CD4-positive, alpha-beta T cell (primary cell): Measurements from ENCODE around the gene CACNA2D3. TPM values are rescaled to one million over a fixed set of nuclear protein-coding genes. Genes with fewer than 3 reads are reported as not detected.

Experiments
- ATAC-seq: fragments of 200-7000 bp; cut with Tn5 transposase; one replicate; pipeline ENCODE4 v1.10.0; 2022; ENCODE audit warnings: mild to moderate bottlenecking; ENCODE audit not compliant: poor library complexity
- CTCF ChIA-PET: fragments of 350-600 bp; sonication (Branson Sonifier 250); formaldehyde crosslinking; loops from one replicate; lab custom pipeline; 2021; ENCODE audit warnings: antibody characterized with exemption, inconsistent platforms; lab: Charles Lee
- POLR2A ChIA-PET: fragments of 350-600 bp; sonication (Branson Sonifier 250); formaldehyde crosslinking; loops from one replicate; lab custom pipeline; 2021; ENCODE audit warnings: antibody characterized with exemption, inconsistent platforms; lab: Charles Lee
- DNase-seq, 14 experiments: peaks; one replicate each; pipeline ENCODE4 v3.0.0-alpha.2; 2013 to 2020; ENCODE audit warnings: mixed read lengths in 2 of 14
- H3K27ac ChIP-seq, 2 donors: one replicate each; pipeline versions ENCODE4 v1.5.1 to v1.7.0; 2013; ENCODE audit warnings: low read length in 2 of 2, low read depth in 1 of 2, mild to moderate bottlenecking in 1 of 2
- H3K27me3 ChIP-seq, 2 experiments: 1 replicate in 1 of 2; 2 replicates in 1 of 2; pipeline versions ENCODE4 v1.6.1 to v1.7.0; 2013; ENCODE audit warnings: low read length in 2 of 2, control low read depth in 1 of 2, mild to moderate bottlenecking in 1 of 2, moderate library complexity in 1 of 2; ENCODE audit not compliant: insufficient read depth in 2 of 2, control insufficient read depth in 1 of 2
- H3K36me3 ChIP-seq: one replicate; pipeline ENCODE4 v1.6.1; 2013; ENCODE audit warnings: low read length, control low read depth; ENCODE audit not compliant: insufficient read depth
- H3K4me1 ChIP-seq: one replicate; pipeline ENCODE4 v1.6.1; 2013; ENCODE audit warnings: low read length, control low read depth; ENCODE audit not compliant: insufficient read depth
- H3K4me3 ChIP-seq: one replicate; pipeline ENCODE4 v1.5.1; 2013; ENCODE audit warnings: mild to moderate bottlenecking, low read length, moderate library complexity
- H3K9me3 ChIP-seq, 2 experiments: 1 replicate in 1 of 2; 2 replicates in 1 of 2; pipeline versions ENCODE4 v1.6.1 to v1.7.0; 2013; ENCODE audit warnings: low read length in 2 of 2, mild to moderate bottlenecking in 2 of 2, control low read depth in 1 of 2, moderate library complexity in 1 of 2; ENCODE audit not compliant: control insufficient read depth in 1 of 2, insufficient read depth in 1 of 2
- H3K27ac Mint-ChIP-seq: one replicate; pipeline ENCODE4 v1.8.0; 2020; ENCODE audit warnings: mixed read lengths
- H3K27me3 Mint-ChIP-seq: one replicate; pipeline ENCODE4 v1.8.0; 2021; ENCODE audit warnings: mixed read lengths
- H3K36me3 Mint-ChIP-seq: one replicate; pipeline ENCODE4 v1.8.0; 2021; ENCODE audit warnings: low read depth, mixed read lengths
- H3K4me1 Mint-ChIP-seq: one replicate; pipeline ENCODE4 v1.8.0; 2021; ENCODE audit warnings: low read depth, mixed read lengths
- H3K4me3 Mint-ChIP-seq: one replicate; pipeline ENCODE4 v1.8.0; 2020; ENCODE audit warnings: mild to moderate bottlenecking, mixed read lengths
- H3K9me3 Mint-ChIP-seq: one replicate; pipeline ENCODE4 v1.8.0; 2020; ENCODE audit warnings: mixed read lengths
- CTCF ChIP-seq: fragments of 200-600 bp; IDR thresholded peaks from one replicate; pipeline ENCODE4 v1.8.0; 2022; ENCODE audit warnings: antibody characterized with exemption, mild to moderate bottlenecking
- intact Hi-C, 2 experiments: fragments of 100-400 bp; cut with DNase I in 1 of 2; cut with micrococcal nuclease in 1 of 2; formaldehyde crosslinking; loops; one replicate each; pipeline versions ENCODE4 v1.15.1 to v1.9.0; 2023 to 2025; cut with DNase I, micrococcal nuclease
- total RNA-seq, 174 experiments: library from RNA in 2 of 174; stranded (reverse) in 2 of 174; gene quantifications; one replicate each; pipeline ENCODE4 v1.2.3 and lab custom pipeline; 2021 to 2026

Gene CACNA2D3
- total RNA-seq, 2 experiments from 2014 or later, result 0.08 TPM; not detected in 1

GRCh38 chr3:55014906-55015305 lies 892.6 kb downstream of the CACNA2D3 start:
- CTCF ChIA-PET, result no interaction called here
- Histone ChIP-seq H3K36me3 (no peaks in the 10 kb centered on the region), H3K9me3 (peaks cover 0 to 3% of the 10 kb centered on the region in 2 experiments), H3K4me3 (no peak overlapping the region), H3K4me1 (no peaks in the 10 kb centered on the region), H3K27ac (no peak overlapping the region), H3K27me3 (no peaks in the 10 kb centered on the region)
- no peaks in the 10 kb centered on the region for H3K36me3 Mint-ChIP-seq
- POLR2A ChIA-PET, result no interaction called here
- intact Hi-C loops, result no loop called here
- H3K27ac Mint-ChIP-seq, result no peak overlapping the region
- no peaks in the 10 kb centered on the region for H3K27me3 Mint-ChIP-seq
- ATAC-seq (no peak), DNase-seq (no peak)
- no peak overlapping the region for H3K4me3 Mint-ChIP-seq
- H3K9me3 Mint-ChIP-seq, result peaks cover 7% of the 10 kb centered on the region
- no peaks in the 10 kb centered on the region for H3K4me1 Mint-ChIP-seq
- TF ChIP-seq CTCF, result no peak

- Histone ChIP-seq H3K4me1 (no peaks in the 10 kb centered on the region), H3K27ac (no peak overlapping the region), H3K36me3 (no peaks in the 10 kb centered on the region), H3K4me3 (no peak overlapping the region), H3K27me3 (no peaks in the 10 kb centered on the region), H3K9me3 (no peaks in the 10 kb centered on the region)
- DNase-seq (no peak), ATAC-seq (no peak)
- H3K4me3 Mint-ChIP-seq, result no peak overlapping the region
- H3K27ac Mint-ChIP-seq, result no peak overlapping the region
- peaks cover 4% of the 10 kb centered on the region for H3K9me3 Mint-ChIP-seq
- H3K4me1 Mint-ChIP-seq, result no peaks in the 10 kb centered on the region
- TF ChIP-seq CTCF, result no peak
- H3K36me3 Mint-ChIP-seq, result no peaks in the 10 kb centered on the region
- ChIA-PET POLR2A (no interaction called here), CTCF (no interaction called here)
- H3K27me3 Mint-ChIP-seq, result no peaks in the 10 kb centered on the region
- intact Hi-C loops, result no loop called here
Observed at GRCh38 chr3:55017876-55018275, 895.5 kb downstream of the CACNA2D3 start.

GRCh38 chr3:55030938-55031337 lies 908.6 kb downstream of the CACNA2D3 start:
- no peak for TF ChIP-seq CTCF
- Histone ChIP-seq H3K27ac (no peak overlapping the region), H3K36me3 (no peaks in the 10 kb centered on the region), H3K9me3 (no peaks in the 10 kb centered on the region), H3K4me3 (no peak overlapping the region), H3K4me1 (no peaks in the 10 kb centered on the region), H3K27me3 (no peaks in the 10 kb centered on the region)
- Mint-ChIP-seq H3K36me3 (no peaks in the 10 kb centered on the region), H3K27ac (no peak overlapping the region), H3K4me1 (no peaks in the 10 kb centered on the region), H3K4me3 (no peak overlapping the region), H3K27me3 (no peaks in the 10 kb centered on the region), H3K9me3 (no peaks in the 10 kb centered on the region)
- intact Hi-C loops, result no loop called here
- ATAC-seq (no peak), DNase-seq (no peak)
- ChIA-PET CTCF (no interaction called here), POLR2A (no interaction called here)
